CD8-positive, alpha-beta memory T cell (primary cell): ENCODE data around the gene PTMA. TPM values are rescaled to one million over a fixed set of nuclear protein-coding genes. Genes with fewer than 3 reads are reported as not detected.
A peak's percentile ranks its signal among the peaks of the same experiment; 100 is the strongest.

Source experiments
- CTCF ChIA-PET: fragments of 350-600 bp; sonication (Branson Sonifier 250); formaldehyde crosslinking; loops from one replicate; lab custom pipeline; 2021; ENCODE audit warnings: antibody characterized with exemption; lab: Charles Lee
- POLR2A ChIA-PET: fragments of 350-600 bp; sonication (Branson Sonifier 250); formaldehyde crosslinking; loops from one replicate; lab custom pipeline; 2021; ENCODE audit warnings: antibody characterized with exemption; lab: Charles Lee
- DNase-seq, 5 donors: peaks; one replicate each; pipeline versions ENCODE4 v3.0.0 to v3.0.0-alpha.2; 2020 to 2022; ENCODE audit warnings: mixed read lengths in 1 of 5
- H3K27ac ChIP-seq: one replicate; pipeline ENCODE4 v1.7.0; 2013; ENCODE audit warnings: low read depth, mild to moderate bottlenecking, low read length, moderate library complexity
- H3K27me3 ChIP-seq: 2 replicates; pipeline ENCODE4 v1.7.0; 2013; ENCODE audit warnings: low read length, mild to moderate bottlenecking; ENCODE audit not compliant: insufficient read depth, poor library complexity, severe bottlenecking
- H3K36me3 ChIP-seq: 2 replicates; pipeline ENCODE4 v1.7.0; 2013; ENCODE audit warnings: mild to moderate bottlenecking, low read length, moderate library complexity; ENCODE audit not compliant: insufficient read depth
- H3K4me1 ChIP-seq: 2 replicates; pipeline ENCODE4 v1.7.0; 2013; ENCODE audit warnings: mild to moderate bottlenecking, low read length, moderate library complexity; ENCODE audit not compliant: insufficient read depth
- H3K4me3 ChIP-seq: 2 replicates; pipeline ENCODE4 v1.7.0; 2013; ENCODE audit warnings: mild to moderate bottlenecking, low read length
- H3K9me3 ChIP-seq: 2 replicates; pipeline ENCODE4 v1.7.0; 2013; ENCODE audit warnings: mild to moderate bottlenecking, low read length
- H3K27ac Mint-ChIP-seq, 8 donors: one replicate each; pipeline ENCODE4 v1.8.0; 2020 to 2021; ENCODE audit warnings: mixed read lengths in 8 of 8, mild to moderate bottlenecking in 6 of 8, inconsistent platforms in 3 of 8, moderate library complexity in 3 of 8
- H3K27me3 Mint-ChIP-seq, 2 donors: one replicate each; pipeline ENCODE4 v1.8.0; 2020 to 2021; ENCODE audit warnings: mixed read lengths in 2 of 2, mild to moderate bottlenecking in 1 of 2, moderate library complexity in 1 of 2
- H3K36me3 Mint-ChIP-seq, 3 donors: one replicate each; pipeline ENCODE4 v1.8.0; 2020 to 2021; ENCODE audit warnings: mixed read lengths in 3 of 3, inconsistent platforms in 1 of 3, mild to moderate bottlenecking in 1 of 3
- H3K4me1 Mint-ChIP-seq, 3 donors: one replicate each; pipeline ENCODE4 v1.8.0; 2020 to 2021; ENCODE audit warnings: mixed read lengths in 3 of 3, inconsistent platforms in 1 of 3, mild to moderate bottlenecking in 1 of 3
- H3K4me3 Mint-ChIP-seq, 7 donors: one replicate each; pipeline ENCODE4 v1.8.0; 2020 to 2021; ENCODE audit warnings: mixed read lengths in 7 of 7, mild to moderate bottlenecking in 6 of 7, moderate library complexity in 4 of 7, inconsistent platforms in 2 of 7
- H3K9me3 Mint-ChIP-seq, 5 donors: one replicate each; pipeline ENCODE4 v1.8.0; 2020 to 2022; ENCODE audit warnings: mixed read lengths in 5 of 5, mild to moderate bottlenecking in 3 of 5, moderate library complexity in 2 of 5, inconsistent platforms in 1 of 5
- polyA plus RNA-seq: library from polyadenylated mRNA; unstranded; fragments of 300-500 nt; fragmentation: Illumina TruSeq; gene quantifications from one replicate; pipeline ENCODE4 v1.2.3, GENCODE V29; 2021
- total RNA-seq, 2 experiments: library from RNA; stranded (reverse); gene quantifications; one replicate each; pipeline ENCODE4 v1.2.3, GENCODE V29; 2021

Gene PTMA
- total and polyA plus RNA-seq, 3 experiments from 2014 or later: 1,830 to 2,474 (median 2,403) TPM

DNA sequence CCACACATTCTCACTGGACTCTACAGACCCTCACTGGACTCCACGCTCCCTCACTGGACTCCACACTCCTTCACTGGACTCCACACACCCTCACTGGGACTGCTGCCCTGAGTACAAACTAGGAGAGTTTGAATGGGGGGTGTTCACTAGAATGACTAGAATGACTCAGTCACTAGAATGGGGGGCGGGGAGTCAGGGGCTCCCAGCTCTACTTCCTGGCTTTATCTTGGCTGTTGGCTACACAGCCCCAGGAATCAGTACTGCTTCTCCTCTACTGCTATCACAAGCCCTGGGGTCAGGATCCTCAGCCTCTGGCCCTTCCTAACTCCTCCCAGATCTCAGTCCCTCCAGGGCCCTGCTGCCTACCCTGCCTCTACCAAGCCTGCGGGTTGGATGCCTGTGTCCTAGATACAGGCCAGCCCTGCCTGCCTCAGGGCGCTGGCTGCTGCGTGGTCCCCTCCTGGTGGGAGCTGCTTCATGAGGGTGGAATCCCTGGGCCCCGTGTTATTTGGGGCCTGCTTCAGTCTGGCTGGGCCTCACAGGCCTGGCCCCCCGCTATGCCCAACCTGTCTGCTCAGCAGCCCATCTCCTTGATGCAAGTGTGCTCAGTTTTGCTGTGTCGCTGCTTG is 7.8 kb downstream of the PTMA start:
- no peak for DNase-seq
- H3K9me3 Mint-ChIP-seq: peaks cover 0 to 2% (median 0%) of the 10 kb centered on the region in 5 donors
- peaks cover 15% of the 10 kb centered on the region for H3K36me3 ChIP-seq
- H3K27me3 ChIP-seq: no peaks in the 10 kb centered on the region
- H3K27ac ChIP-seq: no peak overlapping the region
- ChIA-PET CTCF (interaction anchor here (1.0 to 8.4 kb wide), 10 partner anchors 9 to 104 kb away, joined by 3 to 357 read pairs (median 42); no protein-coding TSS in a partner anchor), POLR2A (interaction anchor here (1.0 to 3.7 kb wide), 3 partner anchors 38 to 102 kb away, joined by 5 to 26 read pairs (median 13); no protein-coding TSS in a partner anchor)
- H3K4me3 ChIP-seq: no peak overlapping the region
- peaks cover 4 to 28% (median 11%) of the 10 kb centered on the region in 3 donors for H3K36me3 Mint-ChIP-seq
- no peaks in the 10 kb centered on the region for H3K9me3 ChIP-seq
- peaks cover 37% of the 10 kb centered on the region for H3K4me1 ChIP-seq
- H3K4me3 Mint-ChIP-seq: peak overlapping the region in 1 of 7 donors; percentile 58
- H3K27me3 Mint-ChIP-seq: peaks cover 0 to 21% of the 10 kb centered on the region in 2 donors
- peaks cover 30 to 37% (median 36%) of the 10 kb centered on the region in 3 donors for H3K4me1 Mint-ChIP-seq
- H3K27ac Mint-ChIP-seq: peak overlapping the region in 3 of 8 donors; percentile 66 to 99 (median 69)

DNA sequence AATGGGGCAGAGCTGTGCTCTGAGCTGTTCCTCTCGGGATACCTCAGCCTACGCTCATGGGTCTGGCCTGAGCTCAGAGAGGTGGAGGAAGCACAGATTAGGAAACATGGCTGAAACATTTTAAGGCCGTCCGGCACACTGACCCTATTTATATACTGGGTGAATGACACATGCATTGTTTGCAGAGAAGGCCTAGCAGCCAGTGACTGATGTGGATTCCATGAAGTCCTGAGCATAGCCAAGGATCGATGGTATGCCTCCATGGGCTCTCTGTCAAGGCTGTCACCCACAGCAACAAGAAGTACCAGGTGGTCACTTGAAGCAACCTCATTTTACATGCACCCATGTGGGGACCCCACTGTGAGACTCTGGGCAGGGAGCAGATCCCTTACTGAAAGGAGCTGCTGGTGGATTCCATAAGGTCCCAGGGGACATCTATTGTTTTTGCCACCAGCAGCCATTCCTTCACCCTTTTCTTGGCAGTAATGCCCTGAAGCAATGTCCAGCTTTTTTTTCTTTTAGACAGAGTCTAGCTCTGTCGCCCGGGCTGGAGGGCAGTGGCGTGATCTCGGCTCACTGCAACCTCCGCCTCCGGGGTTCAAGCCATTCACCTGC is 8.4 kb downstream of the PTMA start:
- H3K4me3 ChIP-seq: no peak overlapping the region
- no peaks in the 10 kb centered on the region for H3K9me3 ChIP-seq
- Mint-ChIP-seq H3K4me1 (peaks cover 23 to 30% (median 29%) of the 10 kb centered on the region in 3 donors), H3K27ac (peak overlapping the region in 1 of 8 donors; percentile 99), H3K36me3 (peaks cover under 1 to 22% (median 8%) of the 10 kb centered on the region in 3 donors), H3K27me3 (peaks cover 0 to 15% of the 10 kb centered on the region in 2 donors), H3K4me3 (peak overlapping the region in 1 of 7 donors; percentile 58), H3K9me3 (peaks cover 0 to 2% (median 0%) of the 10 kb centered on the region in 5 donors)
- no peaks in the 10 kb centered on the region for H3K27me3 ChIP-seq
- H3K4me1 ChIP-seq: peaks cover 30% of the 10 kb centered on the region
- POLR2A ChIA-PET: interaction anchor here (1.0 to 1.9 kb wide), 2 partner anchors 39 to 103 kb away, joined by 5 to 13 read pairs; no protein-coding TSS in a partner anchor
- CTCF ChIA-PET: interaction anchor here (0.6 to 8.4 kb wide), 10 partner anchors 8 to 105 kb away, joined by 3 to 357 read pairs (median 20); no protein-coding TSS in a partner anchor
- no peak overlapping the region for H3K27ac ChIP-seq
- no peak for DNase-seq
- peaks cover 8% of the 10 kb centered on the region for H3K36me3 ChIP-seq

DNA sequence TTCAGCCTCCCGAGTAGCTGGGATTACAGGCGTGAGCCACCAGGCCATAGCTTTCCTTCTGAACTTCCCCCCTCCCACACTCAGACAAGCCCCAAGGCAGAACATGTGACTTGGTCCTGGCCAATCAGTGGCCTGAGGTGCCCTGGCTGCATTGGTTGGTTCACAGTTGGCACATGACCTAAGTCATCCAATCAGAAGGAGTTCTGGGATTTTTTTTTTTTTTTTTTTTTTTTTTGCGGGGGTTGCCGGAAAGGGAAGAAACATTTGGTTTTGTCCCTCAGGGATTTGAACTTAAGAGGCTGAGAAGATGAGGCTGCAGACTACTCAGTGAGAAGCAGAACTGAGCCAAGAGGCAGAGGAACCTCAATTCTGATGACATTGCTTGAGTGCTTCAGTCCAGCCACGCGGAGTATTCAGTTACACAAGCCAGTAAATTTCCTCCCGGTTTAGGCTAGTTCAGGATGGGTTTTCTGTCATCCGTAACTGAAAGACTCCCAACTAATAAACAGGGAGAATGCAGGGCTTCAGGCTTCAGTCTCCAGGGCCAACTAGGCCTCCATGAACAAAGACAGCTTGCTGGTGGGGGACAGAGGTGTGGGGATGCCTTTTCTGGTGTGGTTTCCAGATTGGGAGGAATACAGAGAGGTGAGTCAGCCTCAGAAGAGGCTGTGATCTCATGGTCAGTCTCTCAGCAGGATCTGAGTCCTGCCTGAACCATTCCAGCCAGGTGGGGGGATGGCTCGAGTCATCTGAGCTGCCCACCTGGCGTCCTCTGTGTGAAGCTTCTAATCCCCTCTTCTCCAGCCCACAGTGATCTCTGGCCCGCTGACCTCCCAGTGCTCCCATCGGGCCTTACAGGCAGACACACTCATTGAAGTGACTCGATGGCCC is 9.2 kb downstream of the PTMA start:
- Histone ChIP-seq H3K36me3 (peaks cover under 1% of the 10 kb centered on the region), H3K4me3 (no peak overlapping the region), H3K4me1 (peaks cover 23% of the 10 kb centered on the region), H3K27ac (no peak overlapping the region), H3K27me3 (no peaks in the 10 kb centered on the region), H3K9me3 (no peaks in the 10 kb centered on the region)
- H3K4me3 Mint-ChIP-seq: no peak overlapping the region
- H3K4me1 Mint-ChIP-seq: peaks cover 15 to 23% (median 22%) of the 10 kb centered on the region in 3 donors
- peaks cover 0 to 14% (median under 1%) of the 10 kb centered on the region in 3 donors for H3K36me3 Mint-ChIP-seq
- peaks cover 0 to 12% of the 10 kb centered on the region in 2 donors for H3K27me3 Mint-ChIP-seq
- ChIA-PET POLR2A (interaction anchor here (1.0 to 1.9 kb wide), 2 partner anchors 40 to 104 kb away, joined by 5 to 13 read pairs; no protein-coding TSS in a partner anchor), CTCF (interaction anchor here (0.6 to 8.4 kb wide), 8 partner anchors 7 to 106 kb away, joined by 3 to 357 read pairs (median 54); no protein-coding TSS in a partner anchor)
- H3K27ac Mint-ChIP-seq: peak overlapping the region in 1 of 8 donors; percentile 70
- peaks cover 0 to 2% (median 0%) of the 10 kb centered on the region in 5 donors for H3K9me3 Mint-ChIP-seq
- peak in 1 of 5 donors; percentile 14 for DNase-seq

DNA sequence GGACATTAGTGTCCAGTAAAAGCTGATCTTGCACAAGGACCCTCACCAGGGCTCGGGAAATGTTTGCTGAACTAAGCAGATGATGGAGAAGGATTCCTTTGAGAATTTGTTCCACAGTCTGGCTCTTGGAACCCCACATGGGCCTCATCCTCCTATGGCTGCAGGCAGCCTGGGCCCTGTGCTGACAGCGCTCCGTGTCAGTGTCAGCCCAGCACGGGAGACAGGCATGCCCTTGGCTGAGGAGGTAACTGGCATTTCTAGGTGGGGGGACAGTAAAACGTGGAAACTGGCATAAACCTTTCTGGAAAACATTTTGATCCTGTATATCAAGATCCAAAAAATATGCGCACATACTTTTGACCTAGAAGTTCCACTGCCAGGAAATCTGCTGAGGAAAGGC is 10.5 kb downstream of the PTMA start:
- Mint-ChIP-seq H3K9me3 (peaks cover 0 to 1% (median 0%) of the 10 kb centered on the region in 5 donors), H3K4me1 (peaks cover 8 to 13% (median 12%) of the 10 kb centered on the region in 3 donors), H3K36me3 (peaks cover 0 to 4% (median 0%) of the 10 kb centered on the region in 3 donors), H3K27me3 (peaks cover 0 to 6% of the 10 kb centered on the region in 2 donors), H3K4me3 (no peak overlapping the region), H3K27ac (no peak overlapping the region)
- CTCF ChIA-PET: interaction anchor here (8.4 kb wide), 1 partner anchor 43 kb away, joined by 357 read pairs; no protein-coding TSS in a partner anchor
- Histone ChIP-seq H3K4me3 (no peak overlapping the region), H3K4me1 (peaks cover 16% of the 10 kb centered on the region), H3K27me3 (no peaks in the 10 kb centered on the region), H3K27ac (no peak overlapping the region), H3K36me3 (no peaks in the 10 kb centered on the region), H3K9me3 (no peaks in the 10 kb centered on the region)
- DNase-seq: no peak
- POLR2A ChIA-PET: no interaction called here

DNA sequence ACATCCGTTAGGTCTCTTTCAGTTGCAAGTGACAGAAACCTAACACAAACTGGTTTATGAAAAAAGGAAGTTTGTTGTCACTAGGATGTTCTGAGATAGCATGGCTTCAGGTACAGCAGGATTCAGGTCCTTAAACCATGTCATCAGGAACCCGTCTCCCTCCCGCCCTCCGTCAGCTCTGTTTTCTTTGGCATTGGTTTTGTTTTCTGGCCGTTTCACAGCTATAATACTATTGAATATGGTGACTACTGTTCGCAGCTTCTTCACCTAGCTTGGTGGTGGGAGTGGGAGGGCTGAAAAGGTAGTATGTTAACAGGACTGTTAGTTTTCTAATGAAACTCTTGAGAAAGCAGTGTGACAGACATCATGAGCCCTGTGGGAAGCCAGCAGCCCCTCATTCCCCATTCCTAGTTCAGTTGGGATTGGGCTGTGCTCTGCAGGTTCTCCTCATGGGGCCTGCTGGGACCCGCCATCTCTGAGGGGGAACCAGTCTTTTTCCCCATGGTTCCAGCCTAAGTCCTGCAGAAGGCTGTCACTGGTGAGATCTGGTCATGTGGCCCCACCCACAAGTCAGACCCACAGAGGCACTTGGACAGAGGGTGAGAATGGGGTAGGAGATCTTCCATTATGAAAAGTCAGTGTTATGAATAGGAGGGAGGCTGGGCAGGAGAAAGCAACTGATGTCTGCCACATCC is 12.1 kb downstream of the PTMA start:
- Histone ChIP-seq H3K27ac (no peak overlapping the region), H3K4me1 (peaks cover 2% of the 10 kb centered on the region), H3K27me3 (no peaks in the 10 kb centered on the region), H3K4me3 (no peak overlapping the region), H3K36me3 (no peaks in the 10 kb centered on the region), H3K9me3 (no peaks in the 10 kb centered on the region)
- POLR2A ChIA-PET: no interaction called here
- no peak for DNase-seq
- Mint-ChIP-seq H3K27ac (peak overlapping the region in 2 of 8 donors; percentile 15 to 55), H3K4me1 (peaks cover 2 to 4% (median 3%) of the 10 kb centered on the region in 3 donors), H3K27me3 (peaks cover 0 to 3% of the 10 kb centered on the region in 2 donors), H3K9me3 (peaks cover 0 to 1% (median 0%) of the 10 kb centered on the region in 5 donors), H3K36me3 (no peaks in the 10 kb centered on the region), H3K4me3 (no peak overlapping the region)
- CTCF ChIA-PET: interaction anchor here (1.3 kb wide), 1 partner anchor 46 kb away, joined by 4 read pairs; no protein-coding TSS in a partner anchor

DNA sequence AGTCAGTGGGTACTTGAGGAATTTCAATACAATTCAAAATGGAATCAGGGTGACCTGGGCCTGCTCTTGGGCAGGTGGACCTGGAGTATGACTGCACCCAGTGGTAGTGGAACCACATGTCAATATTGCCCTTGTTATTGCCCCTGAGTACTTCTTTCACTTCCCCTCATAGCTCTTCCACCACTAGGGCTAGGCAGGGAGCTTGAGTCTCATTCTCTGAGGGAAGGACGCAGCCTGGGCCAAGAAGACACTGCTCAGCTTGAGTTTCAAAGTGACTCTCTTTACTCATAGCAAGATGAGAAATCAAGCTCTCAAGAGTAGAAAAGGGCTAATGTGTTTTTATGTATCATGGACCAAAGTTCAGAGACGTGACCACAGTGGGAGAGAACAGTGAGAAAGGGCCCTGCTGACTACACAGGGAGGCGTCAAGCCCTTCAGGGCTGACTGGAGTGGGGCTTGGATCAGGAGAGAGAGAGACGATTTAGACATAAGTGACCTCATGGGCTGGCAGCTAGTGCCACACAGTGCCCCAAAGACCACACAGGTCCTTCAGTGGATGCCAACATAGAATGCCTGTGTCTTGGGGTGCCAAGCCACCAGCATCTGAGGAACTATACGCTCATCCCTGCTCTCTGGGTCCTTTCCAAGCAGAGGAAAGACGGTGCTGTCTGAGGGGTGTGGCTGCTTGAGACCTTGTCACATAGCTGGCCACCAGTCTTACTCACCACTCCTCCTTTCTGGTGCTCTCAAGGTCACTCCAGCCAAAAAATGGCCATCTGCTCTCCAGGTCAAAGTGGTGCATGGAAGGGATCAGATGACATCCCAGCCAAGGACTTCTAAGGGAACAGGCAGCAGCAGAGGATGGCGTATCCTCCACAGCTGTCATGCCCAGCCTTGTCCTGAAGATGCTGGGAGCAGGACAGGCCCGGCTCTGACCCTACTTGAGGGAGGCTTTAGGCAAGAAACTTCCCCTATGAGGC is 13.0 kb downstream of the PTMA start:
- POLR2A ChIA-PET: no interaction called here
- H3K27ac Mint-ChIP-seq: peak overlapping the region in 2 of 8 donors; percentile 15 to 29

More for the DNA sequence above, 13.0 kb downstream of the PTMA start:
- Histone ChIP-seq H3K9me3 (no peaks in the 10 kb centered on the region), H3K4me3 (no peak overlapping the region), H3K4me1 (no peaks in the 10 kb centered on the region), H3K36me3 (no peaks in the 10 kb centered on the region), H3K27me3 (no peaks in the 10 kb centered on the region), H3K27ac (no peak overlapping the region)
- CTCF ChIA-PET: interaction anchor here (1.1 to 1.3 kb wide), 2 partner anchors 44 to 47 kb away, joined by 4 to 5 read pairs; no protein-coding TSS in a partner anchor
- Mint-ChIP-seq H3K36me3 (no peaks in the 10 kb centered on the region), H3K9me3 (no peaks in the 10 kb centered on the region), H3K4me1 (no peaks in the 10 kb centered on the region), H3K4me3 (no peak overlapping the region), H3K27me3 (peaks cover 0 to 2% of the 10 kb centered on the region in 2 donors)
- no peak for DNase-seq
